ENCODE data around the gene CMA1.
"Not testable (repeated sequence)": the region's sequence is repeated elsewhere in the genome, so short reads cannot be mapped to it uniquely, and the experiment has no call there.

CMA1 gene, protein sequence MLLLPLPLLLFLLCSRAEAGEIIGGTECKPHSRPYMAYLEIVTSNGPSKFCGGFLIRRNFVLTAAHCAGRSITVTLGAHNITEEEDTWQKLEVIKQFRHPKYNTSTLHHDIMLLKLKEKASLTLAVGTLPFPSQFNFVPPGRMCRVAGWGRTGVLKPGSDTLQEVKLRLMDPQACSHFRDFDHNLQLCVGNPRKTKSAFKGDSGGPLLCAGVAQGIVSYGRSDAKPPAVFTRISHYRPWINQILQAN

DNA sequence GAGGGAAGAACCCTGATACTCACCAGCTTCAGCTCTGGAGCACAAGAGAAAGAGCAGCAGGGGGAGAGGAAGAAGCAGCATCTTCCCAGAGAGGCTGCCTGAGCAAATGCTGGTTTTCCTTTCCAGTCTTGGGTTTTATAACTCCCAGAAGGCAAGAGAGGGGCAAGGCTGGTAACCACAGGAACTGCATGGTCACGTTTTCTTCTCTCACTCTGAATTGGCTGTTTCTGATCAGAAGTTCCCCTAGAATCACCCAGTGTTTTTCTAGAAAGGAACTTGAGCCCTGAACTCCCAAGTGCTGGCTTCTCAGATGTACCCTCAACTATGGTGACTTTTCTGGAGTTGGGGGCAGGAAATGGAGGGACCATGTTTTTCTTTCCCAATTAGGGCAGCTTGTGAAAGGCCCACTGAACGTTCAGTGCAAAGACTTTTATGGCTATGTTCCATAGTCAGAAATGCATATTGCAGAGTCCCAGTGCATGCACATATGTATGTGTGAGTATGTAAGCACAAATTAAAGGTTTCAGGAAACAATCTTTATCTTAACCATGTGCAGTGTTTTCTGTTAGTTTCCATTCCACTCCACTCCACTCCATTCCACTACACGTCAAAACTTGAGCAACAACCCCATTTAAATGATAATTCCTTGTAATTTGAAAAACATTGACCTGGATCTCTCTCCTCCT is at the start of gene CMA1:
CMA1 (minus strand) TSS at position 111 of the 686 bp plus-strand sequence; CDS start at position 81, 30 bp downstream.
- DNase-seq = no peak

DNA sequence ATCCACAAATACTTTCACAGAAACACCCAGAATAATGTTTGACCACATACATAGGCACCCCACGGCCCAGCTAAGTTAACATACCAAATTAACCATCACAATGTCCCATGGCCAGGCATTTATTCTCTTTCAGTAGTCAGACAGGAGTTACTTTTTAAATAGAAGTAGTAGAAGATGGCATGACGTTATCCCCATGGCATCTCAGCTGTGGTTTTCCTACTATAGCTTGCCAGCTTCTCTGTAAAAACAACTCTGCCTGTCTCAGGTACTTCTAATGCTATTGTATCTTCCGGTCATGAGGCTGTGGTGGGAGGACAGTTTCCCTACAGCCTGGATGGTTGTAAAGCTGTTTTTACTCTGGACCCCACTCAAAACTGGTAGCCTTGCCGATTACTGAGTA is 48.7 kb upstream of the CMA1 start:
- no peak for DNase-seq

DNA sequence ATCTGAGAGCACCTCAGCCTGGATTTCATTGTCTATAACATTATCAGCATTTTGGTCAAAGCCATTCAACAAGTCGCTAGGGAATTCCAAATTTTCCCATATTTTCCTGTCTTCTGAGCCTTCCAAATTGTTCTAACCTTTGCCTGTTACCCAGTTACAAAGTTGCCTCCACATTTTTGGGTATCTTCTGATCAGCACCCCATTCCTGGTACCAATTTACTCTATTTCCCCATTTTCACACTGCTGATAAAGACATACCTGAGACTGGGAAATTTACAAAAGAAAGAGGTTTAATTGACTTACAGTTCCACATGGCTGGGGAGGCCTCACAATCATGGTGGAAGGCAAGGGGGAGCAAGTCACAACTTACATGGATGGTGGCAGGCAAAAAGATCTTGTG is 41.0 kb upstream of the CMA1 start:
- DNase-seq = not testable (repeated sequence)

DNA sequence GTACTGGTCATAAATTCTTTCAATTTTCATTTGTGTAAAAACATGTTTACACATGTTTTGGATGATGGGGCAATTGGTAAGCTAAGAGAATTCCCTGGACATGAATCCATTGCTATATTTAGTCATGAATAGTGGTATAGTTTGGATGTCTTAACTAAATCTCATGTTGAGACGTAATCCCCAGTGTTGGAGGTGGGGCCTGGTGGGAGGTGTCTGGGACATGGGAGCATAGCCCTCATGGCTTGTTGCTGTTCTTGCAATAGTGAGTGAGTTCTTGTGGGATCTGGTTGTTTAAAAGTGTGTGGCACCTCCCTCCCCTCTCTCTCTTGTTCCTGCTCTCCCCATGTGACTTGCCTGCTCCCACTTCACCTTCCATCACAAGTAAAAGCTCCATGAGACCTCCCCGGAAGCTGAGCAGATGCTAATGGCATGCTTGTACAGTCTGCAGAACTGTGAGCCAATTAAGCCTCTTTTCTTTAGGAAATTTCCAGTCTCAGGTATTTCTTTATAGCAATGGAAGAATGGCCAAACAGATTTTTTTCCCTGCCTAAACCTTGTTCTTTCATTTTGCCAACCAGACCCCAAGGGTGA is 34.4 kb upstream of the CMA1 start:
- DNase-seq = no peak

DNA sequence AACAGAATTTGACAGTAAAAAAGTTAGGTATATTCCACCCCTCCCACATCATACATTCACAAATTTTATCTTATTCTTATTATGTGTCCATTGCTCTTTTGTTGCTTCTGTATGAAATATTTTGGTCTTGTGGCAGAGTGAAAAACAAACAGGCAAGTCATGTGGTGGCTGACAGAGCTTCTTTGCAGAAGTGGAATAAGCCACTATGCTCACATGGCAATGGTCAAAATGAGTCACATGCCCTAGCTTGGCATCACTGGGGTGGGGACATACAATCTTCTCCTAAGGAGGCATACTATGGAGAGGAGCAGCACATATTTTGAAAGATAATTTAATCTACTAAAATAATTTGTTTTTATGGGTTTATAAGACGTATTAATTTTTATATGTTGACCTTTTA is 27.7 kb upstream of the CMA1 start:
- DNase-seq = no peak

DNA sequence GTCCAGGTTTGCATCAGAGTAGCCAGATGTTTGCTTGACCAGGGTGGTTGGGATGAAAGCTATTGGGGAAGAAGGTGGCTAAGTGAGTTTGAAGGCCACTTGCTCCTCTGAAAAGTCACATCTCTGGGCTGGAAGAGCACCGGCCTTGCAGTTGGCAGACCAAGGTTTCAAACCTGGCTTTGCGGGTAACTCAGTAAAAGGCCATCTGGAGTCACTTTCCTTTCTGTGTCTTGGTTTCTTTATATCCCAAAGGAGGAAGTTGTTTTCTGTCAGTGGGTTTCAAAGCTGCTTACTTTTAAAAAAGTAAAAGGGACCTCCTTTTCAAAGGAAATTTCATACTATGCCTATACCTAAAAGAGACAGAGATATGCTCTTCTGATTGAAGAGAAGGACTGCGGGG is 26.2 kb upstream of the CMA1 start:
- no peak for DNase-seq

DNA sequence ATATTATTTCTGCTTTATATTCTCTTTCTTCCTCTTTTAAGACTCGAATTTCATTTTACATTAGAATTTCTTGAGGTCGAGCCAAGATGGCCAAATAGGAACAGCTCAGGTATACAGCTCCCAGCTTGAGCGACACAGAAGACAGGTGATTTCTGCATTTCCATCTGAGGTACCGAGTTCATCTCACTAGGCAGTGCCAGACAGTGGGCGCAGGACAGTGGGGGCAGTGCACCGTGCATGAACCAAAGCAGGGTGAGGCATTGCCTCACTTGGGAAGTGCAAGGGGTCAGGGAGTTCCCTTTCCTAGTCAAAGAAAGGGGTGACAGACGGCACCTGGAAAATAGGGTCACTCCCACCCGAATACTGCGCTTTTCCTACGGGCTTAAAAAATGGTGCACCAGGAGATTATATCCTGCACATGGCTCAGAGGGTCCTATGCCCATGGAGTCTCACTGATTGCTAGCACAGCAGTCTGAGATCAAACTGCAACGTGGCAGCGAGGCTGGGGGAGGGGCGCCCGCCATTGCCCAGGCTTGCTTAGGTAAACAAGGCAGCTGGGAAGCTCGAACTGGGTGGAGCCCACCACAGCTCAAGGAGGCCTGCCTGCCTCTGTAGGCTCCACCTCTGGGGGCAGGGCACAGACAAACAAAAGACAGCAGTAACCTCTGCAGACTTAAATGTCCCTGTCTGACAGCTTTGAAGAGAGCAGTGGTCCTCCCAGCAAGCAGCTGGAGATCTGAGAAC is 18.0 kb upstream of the CMA1 start:
- not testable (repeated sequence) for DNase-seq

DNA sequence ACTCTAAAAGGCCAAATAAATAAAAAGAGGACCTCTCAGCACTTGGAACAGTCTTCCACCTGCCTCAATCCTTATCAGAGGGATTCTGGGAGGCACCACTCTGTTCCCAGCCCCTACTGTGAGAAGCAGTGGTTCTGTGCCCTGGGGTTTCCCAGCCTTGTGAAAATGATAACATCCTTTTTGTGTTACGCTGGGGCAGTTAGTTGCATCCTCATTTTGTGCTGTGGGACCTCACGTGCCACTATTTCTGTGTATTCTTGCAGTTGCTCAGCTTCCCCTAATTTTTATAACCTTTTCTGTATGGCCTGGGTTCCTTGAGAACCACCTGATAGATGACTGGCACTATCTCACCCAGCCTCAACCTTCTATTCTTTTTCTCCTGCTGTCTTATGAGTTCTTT is 10.8 kb upstream of the CMA1 start:
- DNase-seq = no peak

DNA sequence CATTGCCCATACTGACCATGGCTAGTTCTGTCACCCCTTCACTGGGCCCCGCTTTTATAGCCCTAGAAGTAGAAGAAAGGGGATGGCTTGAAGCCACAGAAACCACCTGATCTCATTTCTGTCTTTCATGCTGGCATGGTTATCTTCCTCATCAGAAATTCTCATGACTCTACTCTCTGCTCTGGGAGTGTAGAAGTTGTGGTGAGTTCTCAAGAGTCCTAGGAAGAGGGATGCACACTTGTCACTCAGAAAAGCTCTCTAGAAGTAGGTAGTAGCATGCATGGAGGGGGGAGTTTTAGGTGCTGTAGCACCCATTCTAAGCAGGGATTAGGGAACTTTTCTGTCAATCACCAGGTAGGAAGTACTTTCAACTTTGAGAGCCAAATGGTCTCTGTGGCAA is 6.1 kb upstream of the CMA1 start:
- DNase-seq = no peak

DNA sequence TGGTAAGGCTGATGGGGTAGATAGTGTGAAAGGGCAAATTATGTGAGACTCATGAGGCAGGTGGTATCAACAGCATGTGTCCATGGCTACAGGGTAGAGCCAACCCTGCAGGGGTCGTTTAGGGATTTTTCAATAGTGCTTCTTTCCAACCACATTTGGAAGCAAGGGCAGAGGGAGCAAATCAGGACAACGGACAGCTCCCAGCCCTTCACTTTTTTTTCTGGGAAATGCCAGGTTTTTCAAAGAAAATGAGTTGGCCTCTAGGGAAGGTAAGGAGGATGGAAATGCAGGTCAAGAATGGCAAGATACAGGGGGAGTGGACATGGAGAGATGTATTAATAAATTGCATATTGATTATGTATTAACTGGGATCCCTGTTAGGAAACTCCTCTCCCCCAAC is 4.9 kb upstream of the CMA1 start:
- DNase-seq = no peak

DNA sequence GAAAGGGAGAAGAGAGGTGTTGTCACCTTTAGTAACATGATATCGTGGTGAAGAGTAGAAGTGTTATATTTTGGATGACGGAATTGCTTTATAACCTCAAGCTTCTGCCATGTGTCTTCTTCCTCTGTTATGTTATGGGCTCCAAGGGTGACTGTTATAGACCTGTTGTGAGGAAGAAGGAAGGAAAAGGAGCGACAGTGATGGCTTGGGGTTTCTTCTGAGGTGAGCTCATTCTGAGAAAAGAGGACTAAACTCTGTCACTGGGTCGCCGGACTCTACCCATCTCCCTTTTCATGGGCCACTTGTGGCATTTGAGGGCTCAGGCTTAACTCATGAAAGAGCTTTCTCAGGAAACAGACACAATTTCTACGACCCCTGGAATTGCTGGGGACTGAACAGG is 1.6 kb downstream of the CMA1 start:
- DNase-seq = no peak

DNA sequence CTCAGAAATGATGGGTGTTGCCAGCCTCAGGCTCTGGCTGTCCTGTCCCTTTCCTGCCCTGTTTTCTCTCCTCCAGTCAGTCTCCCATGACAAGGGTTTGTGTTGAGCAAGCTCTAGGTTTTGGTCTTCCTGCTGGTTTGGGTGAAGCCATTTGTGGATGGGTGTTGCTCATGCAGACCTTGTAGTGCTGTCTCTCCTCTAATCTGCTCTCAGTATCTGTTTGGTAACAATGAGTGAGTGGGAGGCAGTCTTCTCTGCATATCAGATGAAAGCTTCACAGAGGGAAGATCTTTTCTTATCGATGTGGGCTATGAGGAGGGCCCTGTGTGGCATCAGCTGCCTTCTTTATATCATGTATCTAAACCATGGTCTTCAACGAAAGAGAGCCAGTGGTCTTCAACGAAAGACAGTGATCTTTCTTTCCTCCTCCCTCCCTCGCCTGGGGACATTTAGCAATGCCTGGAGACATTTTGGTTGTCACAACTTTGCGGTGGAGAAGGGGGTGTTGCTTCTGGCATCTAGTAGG is 3.6 kb downstream of the CMA1 start:
- no peak for DNase-seq

DNA sequence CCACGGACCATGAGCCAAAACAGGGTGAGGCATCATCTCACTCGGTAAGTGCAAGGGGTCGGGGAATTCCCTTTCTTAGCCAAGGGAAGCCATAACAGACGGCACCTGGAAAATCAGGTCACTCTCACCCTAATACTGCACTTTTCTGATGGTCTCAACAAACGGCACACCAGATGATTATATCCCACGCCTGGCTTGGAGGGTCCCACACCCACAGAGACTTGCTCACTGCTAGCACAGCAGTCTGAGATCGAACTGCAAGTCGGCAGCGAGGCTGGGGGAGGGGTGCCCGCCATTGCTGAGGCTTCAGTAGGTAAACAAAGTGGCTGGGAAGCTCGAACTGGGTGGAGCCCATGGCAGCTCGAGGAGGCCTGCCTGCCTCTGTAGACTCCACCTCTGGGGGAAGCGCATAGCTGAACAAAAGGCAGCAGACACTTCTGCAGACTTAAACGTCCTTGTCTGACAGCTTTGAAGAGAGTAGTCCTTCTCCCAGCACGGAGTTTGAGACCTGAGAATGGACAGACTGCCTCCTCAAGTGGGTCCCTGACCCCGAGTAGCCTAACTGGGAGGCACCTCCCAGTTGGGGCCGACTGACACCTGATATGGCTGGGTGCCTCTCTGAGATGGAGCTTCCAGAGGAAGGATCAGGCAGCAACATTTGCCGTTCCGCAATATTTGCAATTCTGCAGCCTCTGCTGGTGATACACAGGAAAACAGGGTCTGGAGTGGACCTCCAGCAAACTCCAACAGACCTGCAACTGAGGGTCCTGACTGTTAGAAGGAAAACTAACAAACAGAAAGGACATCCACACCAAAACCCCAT is 16.3 kb downstream of the CMA1 start:
- DNase-seq = not testable (repeated sequence)

DNA sequence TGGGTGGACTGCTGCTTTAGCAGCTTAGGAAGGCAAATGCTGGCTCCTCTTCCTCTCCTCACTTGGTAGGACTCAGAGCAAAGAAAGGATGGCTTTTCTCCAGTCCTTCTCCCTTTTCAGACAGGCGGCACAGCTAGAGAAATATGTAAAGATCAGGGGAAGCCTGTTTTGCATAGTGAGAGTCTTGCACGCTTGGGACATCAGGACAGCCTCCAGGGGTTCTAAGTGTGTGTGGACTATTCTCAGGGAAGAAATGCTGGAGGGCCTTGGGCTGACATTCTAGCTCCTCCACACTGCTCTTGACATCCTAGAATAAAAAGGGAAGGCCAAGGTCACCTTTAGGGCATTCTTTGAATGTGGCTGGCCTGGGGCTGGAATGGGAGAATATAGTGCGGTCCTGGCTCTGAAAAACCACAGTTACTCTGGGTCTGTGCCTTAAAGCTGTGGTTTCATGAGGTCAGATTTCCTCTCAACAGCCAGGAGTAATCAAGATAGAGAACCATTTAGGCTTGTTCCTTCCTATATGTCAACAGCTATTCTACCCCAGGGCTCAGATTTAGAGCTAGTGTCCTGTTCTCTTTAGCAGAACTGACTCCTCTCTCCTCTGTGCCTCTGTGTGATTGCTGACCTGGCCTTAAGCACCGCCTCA is 24.3 kb downstream of the CMA1 start:
- no peak for DNase-seq

DNA sequence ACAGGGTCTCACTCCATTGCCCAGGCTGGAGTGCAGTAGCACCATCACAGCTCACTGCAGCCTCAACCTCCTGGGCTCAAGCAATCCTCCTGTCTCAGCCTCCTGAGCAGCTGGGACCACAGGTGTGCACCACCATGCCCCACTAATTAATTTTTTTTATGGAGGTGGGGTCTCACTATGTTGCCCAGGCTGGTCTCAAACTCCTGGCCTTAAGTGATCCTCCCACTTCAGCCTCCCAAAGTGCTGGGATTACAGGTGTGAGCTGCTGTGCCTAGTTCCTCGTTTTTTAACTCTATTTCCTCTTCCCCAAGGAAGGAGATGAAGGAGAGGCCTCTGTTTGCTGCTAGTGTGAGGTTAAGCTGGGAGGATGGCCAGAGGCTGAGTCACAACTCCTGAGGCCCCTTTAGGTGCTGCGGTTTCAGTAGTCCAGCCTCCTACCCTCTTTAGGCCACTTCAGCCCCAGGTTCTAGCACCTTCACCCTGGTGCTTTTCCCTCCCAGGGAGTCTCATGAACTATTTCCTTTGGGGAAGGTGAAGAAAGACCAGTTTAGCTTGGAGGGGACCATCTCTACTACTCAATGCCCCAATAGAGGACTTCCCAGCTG is 25.3 kb downstream of the CMA1 start:
- not testable (repeated sequence) for DNase-seq

DNA sequence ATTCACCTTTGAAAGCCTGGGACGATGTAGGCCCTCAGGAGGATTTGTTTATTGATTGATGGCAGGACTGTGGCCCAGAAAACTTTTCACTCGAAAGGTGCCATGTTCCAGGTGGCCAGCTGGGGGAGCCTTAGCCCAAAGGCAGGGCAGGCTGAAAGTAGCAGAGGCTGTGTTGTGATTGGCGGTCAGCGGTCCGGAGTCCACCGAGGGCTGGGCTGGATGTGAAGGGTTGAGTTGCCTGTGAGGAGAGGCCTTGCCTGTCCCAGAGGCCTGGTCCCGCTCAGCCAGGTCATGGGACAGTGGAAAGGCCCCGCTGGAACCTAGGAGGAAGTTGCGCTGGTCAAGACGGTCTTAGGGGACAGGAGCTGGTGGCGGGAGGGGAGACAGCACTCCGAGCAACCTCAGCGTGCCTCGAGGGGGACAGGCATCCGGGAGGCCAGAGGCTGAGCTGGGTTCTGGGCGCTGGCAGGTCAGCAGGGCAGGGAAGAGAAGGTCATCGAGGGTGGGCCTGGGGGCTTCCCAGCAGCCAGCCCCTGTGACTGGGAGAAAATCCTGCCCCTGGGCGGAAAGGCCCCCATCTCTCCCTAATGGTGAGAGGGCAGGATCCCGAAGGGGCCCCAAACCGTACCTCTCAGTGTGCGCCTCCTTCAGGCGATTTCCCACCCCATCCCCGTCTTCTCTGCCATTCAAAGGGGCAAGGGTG is 26.3 kb downstream of the CMA1 start:
- peak in 4 of 58 donors; percentile 0 to 31 (median 3) for DNase-seq

DNA sequence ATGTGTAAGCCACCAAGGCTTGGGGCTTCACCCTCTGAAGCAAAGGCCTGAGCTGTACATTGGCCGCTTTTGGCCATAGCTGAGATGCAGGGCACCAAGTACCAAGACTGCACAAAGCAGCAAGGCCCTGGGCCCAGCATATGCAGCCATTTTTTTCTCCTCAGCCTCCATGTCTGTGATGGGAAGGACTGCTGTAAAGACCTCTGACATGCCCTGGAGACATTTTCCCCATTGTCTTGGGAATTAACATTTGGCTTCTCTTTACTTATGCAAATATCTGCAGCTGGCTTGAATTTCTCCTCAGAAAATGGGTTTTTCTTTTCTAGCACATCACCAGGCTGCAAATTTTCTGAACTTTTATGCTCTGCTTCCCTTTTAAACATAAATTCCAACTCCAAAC is 28.1 kb downstream of the CMA1 start:
- not testable (repeated sequence) for DNase-seq

DNA sequence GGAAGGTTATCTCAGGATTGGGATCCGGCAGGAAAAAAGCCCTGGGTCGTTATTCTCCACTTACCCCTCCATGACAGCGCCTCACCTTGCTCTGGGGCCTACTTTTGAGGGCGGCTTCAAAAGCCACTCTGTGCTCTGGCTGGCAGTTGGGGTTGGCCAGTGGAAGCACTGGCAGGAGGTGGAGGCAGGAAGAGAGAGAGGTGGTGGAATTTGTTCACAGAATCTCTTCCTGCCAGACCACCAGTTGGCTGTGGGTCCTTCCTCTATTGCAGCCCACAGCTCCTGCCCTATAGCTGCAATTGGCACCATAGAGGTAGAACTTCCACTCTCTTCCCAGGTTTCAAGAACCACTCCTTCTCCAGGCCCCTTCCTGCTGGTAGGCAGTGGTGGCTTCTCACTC is 32.8 kb downstream of the CMA1 start:
- no peak for DNase-seq

DNA sequence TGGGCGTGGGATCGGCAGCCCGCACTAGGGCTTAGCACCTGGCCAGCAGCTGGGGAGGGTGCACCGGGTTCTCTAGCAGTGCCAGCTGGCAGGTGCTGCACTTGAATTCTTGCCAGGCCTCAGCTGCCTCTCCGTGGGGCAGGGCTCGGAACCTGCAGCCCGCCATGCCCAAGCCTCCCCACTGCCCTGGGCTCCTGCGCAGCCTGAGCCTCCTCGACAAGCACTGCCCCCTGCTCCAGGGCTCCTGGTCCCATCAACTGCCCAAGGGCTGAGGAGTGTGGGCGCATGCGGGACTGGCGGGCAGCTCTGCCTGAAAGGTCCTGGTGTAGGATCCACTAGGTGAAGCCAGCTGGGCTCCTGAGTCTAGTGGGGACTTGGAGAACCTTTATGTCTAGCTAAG is 34.9 kb downstream of the CMA1 start:
- DNase-seq = no peak
